Naive B cell (primary cell): ENCODE measurements around the gene CCDC116. TPM values are rescaled to one million over a fixed set of nuclear protein-coding genes. Genes with fewer than 3 reads are reported as not detected.
A peak's percentile ranks its signal among the peaks of the same experiment; 100 is the strongest.
"Not testable (repeated sequence)": the region's sequence is repeated elsewhere in the genome, so short reads cannot be mapped to it uniquely, and the experiment has no call there.

Experiments
- ATAC-seq, 2 donors: fragments of 150-1000 bp; cut with Tn5 transposase; 2 replicates each; pipeline ENCODE4 v1.10.0; 2021; ENCODE audit warnings: low read depth in 2 of 2, mild to moderate bottlenecking in 2 of 2, moderate library complexity in 2 of 2
- DNase-seq: peaks from one replicate; pipeline ENCODE4 v3.0.0; 2022
- H3K27ac Mint-ChIP-seq, 6 donors: one replicate each; pipeline ENCODE4 v1.8.0; 2020 to 2022; ENCODE audit warnings: mild to moderate bottlenecking in 6 of 6, mixed read lengths in 6 of 6, moderate library complexity in 5 of 6, inconsistent platforms in 2 of 6
- H3K27me3 Mint-ChIP-seq, 3 donors: one replicate each; pipeline ENCODE4 v1.8.0; 2021 to 2022; ENCODE audit warnings: mixed read lengths in 3 of 3, mild to moderate bottlenecking in 1 of 3
- H3K36me3 Mint-ChIP-seq, 2 donors: one replicate each; pipeline ENCODE4 v1.8.0; 2020 to 2022; ENCODE audit warnings: mixed read lengths in 2 of 2, inconsistent platforms in 1 of 2, mild to moderate bottlenecking in 1 of 2
- H3K4me1 Mint-ChIP-seq, 3 donors: one replicate each; pipeline ENCODE4 v1.8.0; 2020 to 2022; ENCODE audit warnings: mixed read lengths in 3 of 3, inconsistent platforms in 1 of 3, mild to moderate bottlenecking in 1 of 3, moderate library complexity in 1 of 3
- H3K4me3 Mint-ChIP-seq, 8 donors: one replicate each; pipeline ENCODE4 v1.8.0; 2020 to 2022; ENCODE audit warnings: mild to moderate bottlenecking in 8 of 8, mixed read lengths in 8 of 8, moderate library complexity in 8 of 8, inconsistent platforms in 2 of 8
- H3K9me3 Mint-ChIP-seq, 7 donors: one replicate each; pipeline ENCODE4 v1.8.0; 2020 to 2022; ENCODE audit warnings: mixed read lengths in 7 of 7, mild to moderate bottlenecking in 5 of 7, inconsistent platforms in 2 of 7, moderate library complexity in 1 of 7
- polyA plus RNA-seq, 6 donors: library from polyadenylated mRNA; unstranded; fragments of 300-500 nt; fragmentation: Illumina TruSeq; gene quantifications; one replicate each; pipeline ENCODE4 v1.2.3, GENCODE V29; 2021; ENCODE audit warnings: low read depth in 6 of 6

Gene CCDC116
- polyA plus RNA-seq, 6 donors from 2014 or later = not detected

DNA sequence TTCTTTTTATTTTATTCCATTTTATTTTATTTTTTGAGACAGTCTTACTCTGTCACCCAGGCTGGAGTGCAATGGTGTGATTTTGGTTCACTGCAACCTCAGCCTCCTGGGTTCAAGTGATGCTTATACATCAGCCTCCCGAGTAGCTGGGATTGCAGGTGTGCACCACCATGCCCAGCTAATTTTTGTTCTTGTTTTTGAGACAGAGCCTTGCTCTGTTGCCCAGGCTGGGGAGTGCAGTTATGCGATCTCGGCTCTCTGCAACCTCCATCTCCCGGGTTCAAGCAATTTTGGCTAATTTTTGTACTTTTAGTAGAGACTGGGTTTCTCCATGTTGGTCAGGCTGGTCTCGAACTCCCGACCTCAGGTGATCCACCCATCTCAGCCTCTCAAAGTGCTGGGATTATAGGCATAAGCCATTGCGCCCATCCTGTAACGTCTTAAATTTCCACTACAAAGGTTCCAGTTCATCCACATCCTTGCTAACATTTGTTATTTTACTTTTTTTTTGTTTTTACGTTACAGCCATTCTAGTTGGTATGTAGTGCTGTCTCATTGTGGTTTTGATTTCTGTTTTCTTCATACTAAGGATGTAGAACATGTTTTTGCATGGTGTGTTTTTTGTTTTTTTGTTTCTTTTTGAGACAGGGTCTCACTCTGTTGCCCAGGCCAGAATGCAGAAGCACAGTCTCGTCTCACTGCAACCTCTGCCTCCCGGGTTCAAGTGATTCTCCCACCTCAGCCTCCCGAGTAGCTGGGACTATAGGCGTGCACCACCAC, 36.0 kb upstream of the CCDC116 start:
- H3K36me3 Mint-ChIP-seq = peaks cover 28 to 37% of the 10 kb centered on the region in 2 donors
- not testable (repeated sequence) for H3K27me3 Mint-ChIP-seq, ATAC-seq, H3K4me3 Mint-ChIP-seq, H3K9me3 Mint-ChIP-seq, DNase-seq
- H3K27ac Mint-ChIP-seq = peak overlapping the region in 1 of 6 donors; percentile 79
- H3K4me1 Mint-ChIP-seq = peaks cover 42 to 63% (median 57%) of the 10 kb centered on the region in 3 donors

DNA sequence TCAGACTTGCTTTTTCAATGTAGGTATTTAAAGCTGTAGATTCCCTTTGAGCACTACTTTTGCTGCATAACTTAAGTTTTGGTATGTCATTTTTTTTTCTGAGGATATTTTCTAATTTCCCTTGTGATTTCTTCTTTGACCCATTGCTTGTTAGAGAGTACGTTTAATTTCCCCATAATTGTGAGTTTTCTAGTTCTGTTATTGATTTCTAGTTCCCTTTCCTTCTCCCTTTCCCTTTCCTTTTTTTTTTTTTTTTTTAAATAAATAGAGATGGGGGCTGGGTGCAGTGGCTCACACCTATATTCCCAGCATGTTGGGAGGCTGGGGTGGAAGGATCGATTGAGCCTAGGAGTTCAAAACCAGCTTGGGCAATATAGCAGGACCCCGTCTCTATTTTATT, 34.3 kb upstream of the CCDC116 start:
- DNase-seq (no peak), ATAC-seq (no peak)
- peak overlapping the region in 1 of 6 donors; percentile 45 for H3K27ac Mint-ChIP-seq
- peaks cover 0 to 3% (median 0%) of the 10 kb centered on the region in 7 donors for H3K9me3 Mint-ChIP-seq
- H3K4me3 Mint-ChIP-seq = no peak overlapping the region
- H3K36me3 Mint-ChIP-seq = peaks cover 26 to 39% of the 10 kb centered on the region in 2 donors
- H3K27me3 Mint-ChIP-seq = no peaks in the 10 kb centered on the region
- H3K4me1 Mint-ChIP-seq = peaks cover 43 to 66% (median 54%) of the 10 kb centered on the region in 3 donors

DNA sequence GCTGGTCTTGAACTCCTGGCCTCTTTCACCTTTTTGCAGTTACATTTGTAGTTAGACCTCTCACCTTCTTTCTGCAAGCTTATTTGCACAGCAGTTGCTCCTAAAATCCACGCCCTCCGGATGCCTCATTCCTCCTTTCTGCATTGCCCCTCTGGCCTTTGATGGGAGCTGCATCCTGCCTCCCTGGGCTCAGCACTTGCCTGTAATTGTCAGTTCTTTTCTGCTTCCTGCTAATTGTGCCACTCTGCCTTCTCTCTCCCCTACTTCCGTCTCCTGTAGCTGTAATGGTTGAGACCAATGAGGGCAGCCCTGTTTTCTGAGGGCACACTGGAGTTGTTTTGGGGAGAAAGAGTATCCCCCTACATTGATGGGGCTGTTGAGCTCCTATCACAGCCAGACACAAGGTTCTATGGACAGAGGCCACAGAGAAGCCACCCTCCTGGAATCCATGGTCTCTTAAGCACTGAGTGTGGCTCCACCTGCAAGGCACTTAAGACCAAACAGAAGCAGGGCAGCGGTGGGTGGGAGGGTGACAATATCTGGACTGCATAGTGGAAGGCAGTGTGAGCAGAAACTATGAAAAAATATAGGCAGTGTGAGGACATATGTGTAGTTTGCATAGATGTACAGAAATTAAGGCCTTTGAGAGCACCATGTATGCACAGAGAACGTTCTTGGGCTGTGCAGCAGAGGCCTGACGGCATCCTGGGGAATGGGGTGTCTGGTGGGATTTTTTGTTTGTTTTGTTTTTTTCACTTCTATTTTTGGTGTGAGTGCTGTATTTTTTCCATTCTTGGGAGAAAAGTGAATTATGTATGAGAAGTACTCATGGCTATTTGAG, 33.3 kb upstream of the CCDC116 start:
- Mint-ChIP-seq H3K36me3 (peaks cover 18 to 30% of the 10 kb centered on the region in 2 donors), H3K4me1 (peaks cover 33 to 56% (median 51%) of the 10 kb centered on the region in 3 donors), H3K27me3 (no peaks in the 10 kb centered on the region), H3K9me3 (peaks cover 0 to 3% (median 0%) of the 10 kb centered on the region in 7 donors), H3K27ac (peak overlapping the region in 4 of 6 donors; percentile 1 to 53 (median 39)), H3K4me3 (peak overlapping the region in 1 of 8 donors; percentile 33)
- ATAC-seq = no peak
- DNase-seq = no peak

DNA sequence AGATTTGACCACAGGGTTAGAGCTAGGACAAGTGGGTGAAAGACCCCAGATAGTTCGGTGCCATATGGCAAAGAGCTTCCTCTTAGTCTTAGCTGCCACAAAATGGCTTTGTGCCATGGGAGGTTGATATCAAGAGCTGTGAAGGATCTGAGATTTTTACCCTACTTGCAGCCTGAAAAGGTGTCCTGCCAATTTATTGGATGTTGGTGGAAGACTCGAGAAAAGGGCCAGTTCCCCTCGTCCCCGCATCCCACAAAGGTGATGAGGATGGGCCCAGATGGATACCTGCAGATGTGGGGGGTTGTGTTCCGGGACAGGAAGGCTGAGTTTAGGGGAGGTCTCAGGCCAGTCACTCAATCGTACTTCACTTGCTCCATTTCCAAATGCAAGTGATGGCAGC, 30.0 kb upstream of the CCDC116 start:
- no peak for DNase-seq
- H3K4me3 Mint-ChIP-seq = no peak overlapping the region
- H3K9me3 Mint-ChIP-seq = peaks cover 0 to 3% (median 0%) of the 10 kb centered on the region in 7 donors
- H3K27me3 Mint-ChIP-seq = no peaks in the 10 kb centered on the region
- no peak for ATAC-seq
- H3K36me3 Mint-ChIP-seq = peaks cover 4 to 13% of the 10 kb centered on the region in 2 donors
- H3K27ac Mint-ChIP-seq = peak overlapping the region in 2 of 6 donors; percentile 21 to 76
- H3K4me1 Mint-ChIP-seq = peaks cover 31 to 67% (median 58%) of the 10 kb centered on the region in 3 donors

DNA sequence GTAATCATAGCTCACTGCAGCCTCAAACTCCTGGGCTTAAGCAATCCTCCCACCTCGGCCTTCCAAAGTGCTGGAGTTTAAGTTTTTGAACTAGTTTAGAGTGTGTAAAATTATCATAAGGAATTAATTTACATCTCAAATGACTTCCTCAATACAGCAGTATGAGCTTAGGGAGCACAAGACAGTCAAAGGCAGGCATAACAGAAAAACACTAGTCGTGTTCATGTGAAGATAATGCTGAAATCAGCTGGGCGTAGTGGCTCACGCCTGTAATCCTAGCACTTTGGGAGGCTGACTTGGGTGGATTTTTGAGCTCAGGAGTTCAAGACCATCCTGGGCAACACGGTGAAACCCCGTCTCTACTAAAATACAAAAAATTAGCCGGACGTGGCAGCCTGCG, 28.6 kb upstream of the CCDC116 start:
- Mint-ChIP-seq H3K27ac (peak overlapping the region in 1 of 6 donors; percentile 22), H3K4me1 (peaks cover 24 to 70% (median 51%) of the 10 kb centered on the region in 3 donors), H3K36me3 (peaks cover 0 to 10% of the 10 kb centered on the region in 2 donors), H3K4me3 (no peak overlapping the region), H3K9me3 (peaks cover 0 to 3% (median 0%) of the 10 kb centered on the region in 7 donors), H3K27me3 (no peaks in the 10 kb centered on the region)
- DNase-seq (no peak), ATAC-seq (no peak)

DNA sequence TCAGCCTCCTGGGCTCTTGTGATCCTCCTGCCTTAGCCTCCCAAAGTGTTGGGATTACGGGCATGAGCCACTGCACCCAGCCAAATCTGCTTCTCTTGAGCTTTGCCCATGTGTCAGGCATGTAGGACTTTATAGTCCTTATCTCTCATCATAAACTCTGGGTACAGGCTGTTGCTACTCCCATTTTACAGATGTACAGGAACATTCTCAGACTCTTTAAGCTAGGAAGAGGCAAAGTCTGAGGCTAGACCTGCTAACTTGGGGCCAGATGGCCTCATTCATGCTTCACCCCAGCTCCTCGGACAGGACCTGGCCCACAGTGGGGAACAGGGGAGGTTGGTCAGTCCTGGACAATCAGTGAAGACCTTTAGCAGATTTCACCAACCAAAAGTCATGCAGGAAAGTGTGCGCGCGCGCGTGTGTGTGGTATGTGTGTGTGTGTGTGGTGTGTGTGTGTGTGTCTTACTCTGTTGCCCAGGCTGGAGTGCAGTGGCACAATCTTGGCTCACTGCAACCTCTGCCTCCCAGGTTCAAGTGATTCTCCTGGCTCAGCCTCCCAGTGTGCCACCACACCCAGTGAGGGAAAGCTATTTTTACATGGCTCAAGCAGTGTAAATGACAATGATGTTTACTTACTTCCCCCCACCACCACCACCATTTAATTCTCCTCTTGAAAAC, 26.5 kb upstream of the CCDC116 start:
- Mint-ChIP-seq H3K4me3 (no peak overlapping the region), H3K9me3 (peaks cover 0 to 3% (median 0%) of the 10 kb centered on the region in 7 donors), H3K27ac (peak overlapping the region in 1 of 6 donors; percentile 54), H3K4me1 (peaks cover 20 to 56% (median 37%) of the 10 kb centered on the region in 3 donors), H3K36me3 (peaks cover 4 to 7% of the 10 kb centered on the region in 2 donors), H3K27me3 (no peaks in the 10 kb centered on the region)
- DNase-seq (no peak), ATAC-seq (no peak)

DNA sequence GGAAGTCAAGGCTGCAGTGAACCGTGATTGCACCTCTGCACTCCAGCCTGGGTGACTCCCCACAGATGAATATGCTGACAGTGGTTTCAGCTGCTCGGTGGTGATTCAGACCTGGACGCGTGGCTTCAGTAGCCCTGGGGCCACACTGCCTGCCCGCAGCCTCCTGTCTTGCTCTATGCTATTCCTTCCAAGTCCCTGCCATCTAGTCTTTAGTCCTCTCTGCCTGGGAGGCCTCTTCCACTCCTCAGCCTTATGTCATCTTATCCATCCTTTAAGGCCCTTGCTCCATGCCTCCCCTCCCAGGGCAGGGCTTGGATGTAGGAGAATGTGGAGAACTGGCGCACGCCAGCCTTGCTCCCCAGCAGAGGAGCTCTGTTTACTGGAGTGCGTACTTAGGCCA, 25.8 kb upstream of the CCDC116 start:
- Mint-ChIP-seq H3K27ac (no peak overlapping the region), H3K4me3 (no peak overlapping the region), H3K4me1 (peaks cover 24 to 59% (median 41%) of the 10 kb centered on the region in 3 donors), H3K27me3 (no peaks in the 10 kb centered on the region), H3K36me3 (peaks cover 4 to 13% of the 10 kb centered on the region in 2 donors), H3K9me3 (peaks cover 0 to 3% (median 0%) of the 10 kb centered on the region in 7 donors)
- no peak for DNase-seq
- ATAC-seq = no peak

DNA sequence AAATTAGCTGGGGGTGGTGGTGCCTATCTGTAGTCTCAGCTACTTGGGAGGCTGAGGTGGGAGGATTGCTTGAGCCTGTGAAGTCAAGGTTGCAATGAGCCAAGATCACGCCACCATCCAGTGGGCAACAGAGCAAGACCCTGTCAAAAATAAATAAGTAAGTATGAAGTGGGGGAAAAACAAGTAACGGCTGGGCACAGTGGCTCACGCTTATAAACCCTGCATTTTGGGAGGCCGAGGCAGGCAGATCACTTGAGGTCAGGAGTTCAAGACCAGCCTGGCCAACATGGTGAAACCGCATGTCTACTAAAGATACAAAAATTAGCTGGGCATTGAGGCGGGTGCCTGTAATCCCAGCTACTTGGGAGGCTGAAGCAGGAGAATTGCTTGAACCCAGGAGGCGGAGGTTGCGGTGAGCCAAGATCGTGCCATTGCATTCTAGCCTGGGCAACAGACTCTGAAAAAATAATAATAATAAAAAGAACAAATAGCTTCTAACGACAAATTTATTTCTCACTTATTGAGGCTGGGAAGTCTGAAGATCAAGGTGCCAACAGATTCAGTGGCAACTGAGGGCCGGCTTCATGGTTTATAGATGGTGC, 22.9 kb upstream of the CCDC116 start:
- not testable (repeated sequence) for H3K4me3 Mint-ChIP-seq, DNase-seq, ATAC-seq, H3K27me3 Mint-ChIP-seq, H3K9me3 Mint-ChIP-seq
- Mint-ChIP-seq H3K27ac (peak overlapping the region in 2 of 6 donors; percentile 32 to 38), H3K4me1 (peaks cover 30 to 57% (median 41%) of the 10 kb centered on the region in 3 donors), H3K36me3 (peaks cover 9 to 13% of the 10 kb centered on the region in 2 donors)

DNA sequence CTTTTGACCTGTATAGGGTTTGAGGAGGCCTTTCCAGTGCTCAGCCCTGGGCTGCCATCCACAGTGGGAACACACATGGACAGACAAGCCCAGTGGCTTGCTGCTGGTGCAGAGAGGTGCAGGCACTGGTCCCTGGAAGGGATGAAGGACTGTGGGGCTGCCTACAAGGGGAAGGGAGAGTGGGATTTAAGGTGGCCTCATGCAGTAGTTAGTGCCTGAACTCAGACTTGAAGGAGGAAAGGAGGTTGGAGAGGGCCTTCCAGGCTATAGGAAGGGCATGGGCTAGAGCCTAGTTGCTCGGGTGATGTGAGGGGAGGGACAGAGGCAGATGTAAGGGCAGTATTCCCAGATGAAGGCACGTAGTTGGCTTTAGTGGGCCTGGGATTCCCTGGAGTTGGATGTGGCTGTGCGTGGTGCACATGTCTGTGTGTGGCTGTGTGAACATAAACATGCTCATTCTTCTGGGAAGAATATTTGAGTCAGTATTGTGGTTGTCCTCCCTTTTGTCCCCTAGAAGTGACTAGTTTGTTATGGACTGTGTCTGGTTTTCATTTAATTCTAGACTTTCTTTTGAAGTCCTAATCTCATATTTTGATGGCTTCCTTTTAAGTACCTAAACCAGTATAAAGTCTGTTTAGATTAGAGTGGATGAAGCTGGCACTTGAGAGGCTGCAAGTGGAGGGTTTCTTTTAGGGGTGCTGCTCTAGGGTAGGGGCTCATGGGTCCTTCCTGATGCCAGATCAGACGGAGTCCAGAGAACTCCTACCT, 21.2 kb upstream of the CCDC116 start:
- H3K27me3 Mint-ChIP-seq = no peaks in the 10 kb centered on the region
- no peak for DNase-seq
- no peak overlapping the region for H3K4me3 Mint-ChIP-seq
- peaks cover 9 to 14% of the 10 kb centered on the region in 2 donors for H3K36me3 Mint-ChIP-seq
- no peak for ATAC-seq
- peaks cover 34 to 51% (median 36%) of the 10 kb centered on the region in 3 donors for H3K4me1 Mint-ChIP-seq
- H3K27ac Mint-ChIP-seq = peak overlapping the region in 3 of 6 donors; percentile 18 to 81 (median 20)
- no peaks in the 10 kb centered on the region for H3K9me3 Mint-ChIP-seq

DNA sequence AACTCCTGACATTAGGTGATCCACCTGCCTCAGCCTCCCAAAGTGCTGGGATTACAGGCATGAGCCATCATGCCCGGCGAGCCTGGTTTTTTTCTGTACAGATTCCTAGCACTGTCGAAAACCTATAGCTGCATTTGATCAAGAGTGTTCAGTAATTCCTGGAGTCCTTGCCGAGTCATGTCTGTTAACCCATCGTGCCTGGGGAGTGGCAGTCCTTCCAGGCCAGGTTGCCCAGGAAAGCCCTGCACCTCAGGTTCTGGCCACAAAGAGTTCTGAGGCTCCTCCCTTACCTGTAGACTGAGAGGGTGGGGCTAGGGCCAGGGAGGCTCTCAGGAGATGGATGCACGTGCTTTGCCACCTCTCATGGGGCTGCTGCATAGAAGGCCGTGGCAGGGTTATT, 19.7 kb upstream of the CCDC116 start:
- no peak for ATAC-seq
- H3K36me3 Mint-ChIP-seq = peaks cover 9 to 14% of the 10 kb centered on the region in 2 donors
- DNase-seq = no peak
- H3K4me1 Mint-ChIP-seq = peaks cover 35 to 54% (median 39%) of the 10 kb centered on the region in 3 donors
- H3K9me3 Mint-ChIP-seq = no peaks in the 10 kb centered on the region
- no peak overlapping the region for H3K4me3 Mint-ChIP-seq
- no peaks in the 10 kb centered on the region for H3K27me3 Mint-ChIP-seq
- H3K27ac Mint-ChIP-seq = no peak overlapping the region

DNA sequence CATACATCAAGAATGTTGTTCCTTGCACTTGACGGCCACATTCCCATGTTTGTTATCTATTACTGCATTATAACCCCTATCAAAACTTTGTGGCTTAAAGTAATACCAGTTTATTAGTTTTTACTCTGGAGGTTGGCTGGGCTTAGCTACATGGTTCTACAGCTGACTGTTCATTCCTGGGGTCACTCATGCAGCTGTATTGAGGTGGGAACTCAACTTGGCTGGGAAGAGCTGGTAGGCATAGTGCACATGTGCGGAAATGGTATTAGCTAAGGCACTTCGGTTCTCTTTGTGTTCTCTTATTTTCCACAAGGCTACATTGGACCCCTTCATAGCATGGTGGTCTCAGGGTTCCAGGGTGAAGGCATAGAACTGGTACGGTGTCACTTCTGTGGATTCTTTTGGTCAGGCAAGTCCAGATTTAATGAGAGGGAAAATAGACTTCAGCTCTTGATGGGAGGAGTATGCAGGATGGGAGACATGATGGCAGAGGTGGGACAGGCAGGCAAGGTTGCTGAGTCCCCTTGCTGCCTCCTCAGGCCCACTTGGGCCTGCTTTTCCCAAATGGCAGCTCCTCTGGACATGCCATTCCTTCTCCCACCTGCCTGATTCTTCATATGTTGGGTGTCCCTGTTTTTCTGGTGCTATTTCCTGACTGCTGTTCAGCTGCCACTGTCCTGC, 18.9 kb upstream of the CCDC116 start:
- H3K9me3 Mint-ChIP-seq = no peaks in the 10 kb centered on the region
- peaks cover 35 to 52% (median 39%) of the 10 kb centered on the region in 3 donors for H3K4me1 Mint-ChIP-seq
- no peaks in the 10 kb centered on the region for H3K27me3 Mint-ChIP-seq
- no peak overlapping the region for H3K4me3 Mint-ChIP-seq
- peaks cover 9 to 14% of the 10 kb centered on the region in 2 donors for H3K36me3 Mint-ChIP-seq
- ATAC-seq (no peak), DNase-seq (no peak)
- H3K27ac Mint-ChIP-seq = peak overlapping the region in 2 of 6 donors; percentile 57 to 88

DNA sequence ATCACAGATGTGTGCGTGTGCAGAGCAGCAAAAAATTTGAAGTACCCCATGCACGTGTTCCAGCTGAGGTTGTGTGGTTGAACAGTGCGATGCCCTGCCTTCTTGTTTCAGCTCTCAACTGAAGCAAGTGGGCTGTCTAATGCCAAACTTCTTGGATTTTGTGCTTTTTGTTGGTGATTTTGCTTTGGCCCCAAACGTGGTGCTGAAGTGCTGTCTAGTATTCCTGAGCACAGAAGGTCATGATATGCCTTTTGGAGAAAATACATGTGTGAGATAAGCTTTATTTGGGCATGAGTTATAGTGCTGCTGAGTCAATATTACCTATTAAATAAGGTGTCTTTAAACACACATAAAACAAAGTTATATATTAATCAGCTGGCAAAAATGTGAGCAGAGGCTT, 16.8 kb upstream of the CCDC116 start:
- no peak for DNase-seq
- H3K36me3 Mint-ChIP-seq = peaks cover 5 to 14% of the 10 kb centered on the region in 2 donors
- no peaks in the 10 kb centered on the region for H3K9me3 Mint-ChIP-seq
- no peaks in the 10 kb centered on the region for H3K27me3 Mint-ChIP-seq
- H3K4me1 Mint-ChIP-seq = peaks cover 36 to 54% (median 43%) of the 10 kb centered on the region in 3 donors
- peak overlapping the region in 2 of 8 donors; percentile 16 to 23 for H3K4me3 Mint-ChIP-seq
- H3K27ac Mint-ChIP-seq = peak overlapping the region in 3 of 6 donors; percentile 56 to 67 (median 60)
- no peak for ATAC-seq
